Stimulated activated CD4-positive, alpha-beta T cell treated with anti-CD3 and anti-CD28 coated beads, Interleukin-12 subunit alpha, Interleukin-12 subunit beta, amount 100 ng/mL, for 48 hours (primary cell): Measurements from ENCODE around the gene SLC6A5.

Experiments used
- DNase-seq, 3 donors: peaks; one replicate each; pipeline ENCODE4 v3.0.0-alpha.2; 2020; ENCODE audit warnings: low read depth in 2 of 3, low spot score in 1 of 3

SLC6A5 gene

GRCh38 chr11:20668844-20669819, 69.7 kb downstream of the SLC6A5 start, which contains the start of gene NELL1:
Gene NELL1 (plus strand): TSS chr11:20669586.
- DNase-seq = no peak

GRCh38 chr11:20669820-20670684, 70.6 kb downstream of the SLC6A5 start:
- DNase-seq = no peak

GRCh38 chr11:20670932-20671403, 71.6 kb downstream of the SLC6A5 start:
- DNase-seq = no peak

GRCh38 chr11:20671856-20672546, 72.6 kb downstream of the SLC6A5 start:
- DNase-seq = no peak

GRCh38 chr11:20672575-20672974, 73.2 kb downstream of the SLC6A5 start:
- no peak for DNase-seq

GRCh38 chr11:20676658-20677057, 77.2 kb downstream of the SLC6A5 start:
- DNase-seq = no peak

- DNase-seq = no peak
These were observed 89.4 kb downstream of the SLC6A5 start for GRCh38 chr11:20688761-20689160.

- no peak for DNase-seq
These were observed 108.5 kb downstream of the SLC6A5 start for GRCh38 chr11:20707876-20708275.
